AG04450 (cell line): Measurements from ENCODE around the gene ZBTB20. TPM values are rescaled to one million over a fixed set of nuclear protein-coding genes. Genes with fewer than 3 reads are reported as not detected.
A peak's percentile ranks its signal among the peaks of the same experiment; 100 is the strongest.

Experiments used
- CTCF ChIA-PET: fragments of 300-600, 350-600 bp; formaldehyde crosslinking; extraction: SDS; loops from one replicate; lab custom pipeline; 2022; ENCODE audit warnings: antibody characterized with exemption, inconsistent platforms; lab: Charles Lee
- POLR2A ChIA-PET: fragments of 350-600 bp; formaldehyde crosslinking; extraction: SDS; loops from one replicate; lab custom pipeline; 2021; ENCODE audit warnings: antibody characterized with exemption, inconsistent platforms; lab: Yijun Ruan, JAX
- DNase-seq: peaks from one replicate; pipeline ENCODE4 v3.0.0-alpha.2; 2011; ENCODE audit warnings: low read depth, low spot score
- H3K27ac ChIP-seq: one replicate; pipeline ENCODE4 v1.5.1; 2012; ENCODE audit warnings: low read depth, low read length, control low read depth
- H3K27me3 ChIP-seq: one replicate; pipeline ENCODE4 v1.6.0; 2012; ENCODE audit warnings: low read length; ENCODE audit not compliant: control insufficient read depth, insufficient read depth
- H3K4me3 ChIP-seq: 2 replicates; pipeline ENCODE4 v1.5.1; 2011; ENCODE audit warnings: mild to moderate bottlenecking, low read depth, low read length, control low read depth
- H3K9me3 ChIP-seq: 2 replicates; pipeline ENCODE4 v1.5.1; 2012; ENCODE audit warnings: low read length; ENCODE audit not compliant: control insufficient read depth, insufficient read depth
- polyA plus RNA-seq: library from polyadenylated mRNA; depleted of rRNA; stranded (reverse); fragments of >200 nt; gene quantifications from 2 replicates; pipeline ENCODE4 v1.2.3, GENCODE V29; 2011
- TF ChIP-seq, protein P1 (sequence below): IDR thresholded peaks from 2 replicates; pipeline ENCODE4 v1.5.1; 2011; ENCODE audit warnings: low read depth, low read length, control low read depth, inconsistent platforms

ZBTB20 gene
- polyA plus RNA-seq, 1 experiment: 3.0 TPM

DNA sequence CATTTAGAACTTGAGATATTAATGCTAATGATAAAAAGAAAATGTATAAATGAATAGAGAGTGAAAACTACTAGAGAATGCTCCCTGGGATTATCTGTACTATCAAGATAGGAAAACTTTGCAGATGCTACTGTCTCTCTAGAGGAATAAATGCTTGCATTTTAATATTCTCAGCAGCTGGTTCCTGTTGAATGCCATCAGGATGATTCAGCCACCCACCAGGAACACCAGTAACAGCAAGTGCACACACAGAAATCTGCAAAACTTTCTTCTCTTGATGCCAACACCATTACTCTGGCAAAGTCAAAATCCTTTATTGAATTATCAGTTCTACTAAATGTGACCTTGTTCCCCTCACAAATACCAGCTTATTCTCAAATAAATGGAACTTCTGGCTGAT is 704.8 kb downstream of the ZBTB20 start:
- peak; percentile 23 for DNase-seq
- no peak overlapping the region for H3K27ac ChIP-seq
- ChIA-PET POLR2A (no interaction called here), CTCF (interaction anchor here (0.9 to 1.5 kb wide), 2 partner anchors 20 to 23 kb away, joined by 3 to 8 read pairs; no protein-coding TSS in a partner anchor)
- TF ChIP-seq, protein P1, sequence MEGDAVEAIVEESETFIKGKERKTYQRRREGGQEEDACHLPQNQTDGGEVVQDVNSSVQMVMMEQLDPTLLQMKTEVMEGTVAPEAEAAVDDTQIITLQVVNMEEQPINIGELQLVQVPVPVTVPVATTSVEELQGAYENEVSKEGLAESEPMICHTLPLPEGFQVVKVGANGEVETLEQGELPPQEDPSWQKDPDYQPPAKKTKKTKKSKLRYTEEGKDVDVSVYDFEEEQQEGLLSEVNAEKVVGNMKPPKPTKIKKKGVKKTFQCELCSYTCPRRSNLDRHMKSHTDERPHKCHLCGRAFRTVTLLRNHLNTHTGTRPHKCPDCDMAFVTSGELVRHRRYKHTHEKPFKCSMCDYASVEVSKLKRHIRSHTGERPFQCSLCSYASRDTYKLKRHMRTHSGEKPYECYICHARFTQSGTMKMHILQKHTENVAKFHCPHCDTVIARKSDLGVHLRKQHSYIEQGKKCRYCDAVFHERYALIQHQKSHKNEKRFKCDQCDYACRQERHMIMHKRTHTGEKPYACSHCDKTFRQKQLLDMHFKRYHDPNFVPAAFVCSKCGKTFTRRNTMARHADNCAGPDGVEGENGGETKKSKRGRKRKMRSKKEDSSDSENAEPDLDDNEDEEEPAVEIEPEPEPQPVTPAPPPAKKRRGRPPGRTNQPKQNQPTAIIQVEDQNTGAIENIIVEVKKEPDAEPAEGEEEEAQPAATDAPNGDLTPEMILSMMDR: no peak
- no peaks in the 10 kb centered on the region for H3K27me3 ChIP-seq
- no peak overlapping the region for H3K4me3 ChIP-seq
- H3K9me3 ChIP-seq: no peaks in the 10 kb centered on the region

DNA sequence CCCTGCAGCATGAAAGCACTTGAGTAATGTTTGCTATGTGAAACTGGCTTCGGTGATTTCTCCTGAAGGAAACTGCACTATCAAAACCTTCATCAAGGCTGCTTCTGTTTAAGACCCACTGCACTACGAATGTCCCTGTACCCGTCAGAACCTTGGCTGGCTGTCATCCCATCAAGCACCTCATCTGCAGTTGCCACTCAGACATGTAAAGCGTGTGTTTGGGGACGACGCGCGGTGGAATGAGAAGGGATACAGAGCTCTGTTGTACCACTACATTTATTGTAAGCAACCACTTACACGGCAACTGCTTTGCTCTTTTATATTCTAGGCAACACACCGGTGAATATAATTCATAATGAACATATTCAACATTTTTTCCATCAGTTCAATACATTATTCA is 705.7 kb downstream of the ZBTB20 start:
- no peak for DNase-seq
- no peaks in the 10 kb centered on the region for H3K9me3 ChIP-seq
- ChIA-PET CTCF (interaction anchor here (1.5 kb wide), 1 partner anchor 22 kb away, joined by 8 read pairs; no protein-coding TSS in a partner anchor), POLR2A (no interaction called here)
- TF ChIP-seq, protein P1: no peak
- H3K4me3 ChIP-seq: no peak overlapping the region
- H3K27me3 ChIP-seq: no peaks in the 10 kb centered on the region
- H3K27ac ChIP-seq: no peak overlapping the region

DNA sequence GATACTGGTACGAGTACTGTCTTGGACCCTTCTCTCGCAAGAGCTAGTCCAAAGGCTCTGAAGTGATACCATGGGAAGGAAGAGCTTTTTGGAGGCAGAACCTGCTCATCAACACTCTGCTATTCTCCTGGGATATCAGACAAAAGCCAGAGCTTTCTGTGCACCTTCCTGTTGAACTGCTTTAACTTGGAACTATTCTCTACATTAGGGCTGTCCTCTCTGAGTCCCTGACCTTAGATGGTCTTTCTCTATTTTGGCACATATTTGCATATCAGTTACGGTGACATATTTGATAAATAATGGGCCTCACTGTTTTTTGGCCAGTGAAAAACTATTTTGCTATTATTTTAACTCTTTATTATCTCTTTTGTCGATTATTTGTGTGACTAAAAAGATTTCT is 706.4 kb downstream of the ZBTB20 start:
- ChIA-PET CTCF (interaction anchor here (1.9 kb wide), 1 partner anchor 22 kb away, joined by 11 read pairs; no protein-coding TSS in a partner anchor), POLR2A (no interaction called here)
- DNase-seq: no peak
- H3K4me3 ChIP-seq: no peak overlapping the region
- no peaks in the 10 kb centered on the region for H3K9me3 ChIP-seq
- TF ChIP-seq, protein P1: no peak
- no peaks in the 10 kb centered on the region for H3K27me3 ChIP-seq
- no peak overlapping the region for H3K27ac ChIP-seq

DNA sequence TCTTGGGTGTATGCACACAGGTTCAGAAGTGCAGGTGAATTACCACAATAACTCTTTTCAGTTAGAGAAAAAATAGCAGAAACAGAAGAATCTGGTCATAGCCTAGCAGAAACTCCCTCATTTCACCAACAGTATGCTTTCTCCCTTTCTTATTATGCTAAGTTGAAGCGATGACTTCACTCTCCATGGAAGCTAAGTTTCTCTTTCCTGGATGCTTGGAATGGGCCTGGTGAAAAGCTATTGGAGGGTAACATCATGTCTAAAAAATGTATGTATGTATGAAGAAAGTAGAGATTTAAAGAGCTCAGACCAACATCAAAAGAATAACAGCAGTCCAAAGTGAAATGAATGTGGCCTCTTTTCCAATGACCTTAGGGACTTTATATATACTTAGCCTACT is 707.8 kb downstream of the ZBTB20 start:
- ChIA-PET CTCF (interaction anchor here (0.8 to 1.9 kb wide), 2 partner anchors 21 to 653 kb away, joined by 3 to 11 read pairs; no protein-coding TSS in a partner anchor), POLR2A (no interaction called here)
- Histone ChIP-seq H3K27me3 (no peaks in the 10 kb centered on the region), H3K9me3 (no peaks in the 10 kb centered on the region), H3K4me3 (no peak overlapping the region), H3K27ac (no peak overlapping the region)
- peak; percentile 37 for DNase-seq
- TF ChIP-seq, protein P1: no peak

DNA sequence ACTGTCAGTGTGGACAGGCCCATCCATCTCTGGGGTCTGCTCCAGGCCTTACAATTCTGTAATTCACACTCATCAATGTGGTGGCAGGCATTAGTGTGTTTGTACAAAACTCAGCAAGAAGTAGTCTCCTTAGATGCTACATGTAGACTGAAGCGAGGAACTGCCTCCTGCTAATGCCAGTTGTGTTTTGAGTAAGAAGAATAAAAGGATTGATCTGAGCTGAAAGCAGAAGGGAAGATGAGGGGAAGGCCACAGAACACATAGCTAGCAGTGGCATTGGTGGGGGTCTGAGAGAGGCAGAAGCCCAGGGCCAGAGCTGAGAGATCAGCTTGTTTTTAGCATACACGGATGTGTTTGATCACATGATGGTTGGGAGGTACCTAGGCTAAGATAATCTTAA is 709.2 kb downstream of the ZBTB20 start:
- no peaks in the 10 kb centered on the region for H3K9me3 ChIP-seq
- no peak overlapping the region for H3K27ac ChIP-seq
- no peak overlapping the region for H3K4me3 ChIP-seq
- no peaks in the 10 kb centered on the region for H3K27me3 ChIP-seq
- TF ChIP-seq, protein P1: no peak
- POLR2A ChIA-PET: no interaction called here
- no peak for DNase-seq
- CTCF ChIA-PET: interaction anchor here (1.2 kb wide), 1 partner anchor 19 kb away, joined by 4 read pairs; no protein-coding TSS in a partner anchor
